SHP77 treated with DMSO at 0.1 percent for 48 hours (cell line): ENCODE results near the gene PGS1.

ENCODE experiments used
- DNase-seq: peaks from one replicate; lab custom pipeline; 2025; lab: John Stamatoyannopoulos, UW

The PGS1 gene

GRCh38 chr17:78408476-78409050 is 30.1 kb downstream of the PGS1 start:
- DNase-seq: no peak

- DNase-seq: peak; percentile 51
Observed at GRCh38 chr17:78409191-78409928, 30.9 kb downstream of the PGS1 start.

- no peak for DNase-seq
Observed at GRCh38 chr17:78411241-78411857, 32.9 kb downstream of the PGS1 start.

GRCh38 chr17:78412403-78412802 is 34.0 kb downstream of the PGS1 start:
- DNase-seq: no peak

GRCh38 chr17:78414178-78415162 is 36.0 kb downstream of the PGS1 start:
- no peak for DNase-seq

- DNase-seq: no peak
Observed at GRCh38 chr17:78415821-78416711, 37.6 kb downstream of the PGS1 start.

- DNase-seq: no peak
Observed at GRCh38 chr17:78416791-78417530, 38.5 kb downstream of the PGS1 start.

- no peak for DNase-seq
Observed at GRCh38 chr17:78417531-78417909, 39.1 kb downstream of the PGS1 start.

- DNase-seq: no peak
Observed at GRCh38 chr17:78418326-78419026, 40.0 kb downstream of the PGS1 start.

- DNase-seq: no peak
Observed at GRCh38 chr17:78419970-78420815, 41.7 kb downstream of the PGS1 start.

GRCh38 chr17:78421084-78421533 is 42.7 kb downstream of the PGS1 start:
- DNase-seq: no peak

GRCh38 chr17:78421534-78422266 is 43.3 kb downstream of the PGS1 start:
- peak; percentile 54 for DNase-seq

GRCh38 chr17:78422267-78422605 is 43.8 kb downstream of the PGS1 start:
- no peak for DNase-seq

- DNase-seq: no peak
Observed at GRCh38 chr17:78422872-78423588, 44.6 kb downstream of the PGS1 start.

GRCh38 chr17:78423961-78424675 is 45.7 kb downstream of the PGS1 start:
- DNase-seq: no peak

- no peak for DNase-seq
Observed at GRCh38 chr17:78425429-78425828, 47.0 kb downstream of the PGS1 start.
